ENCODE data around the gene STXBP4.

The STXBP4 gene

DNA sequence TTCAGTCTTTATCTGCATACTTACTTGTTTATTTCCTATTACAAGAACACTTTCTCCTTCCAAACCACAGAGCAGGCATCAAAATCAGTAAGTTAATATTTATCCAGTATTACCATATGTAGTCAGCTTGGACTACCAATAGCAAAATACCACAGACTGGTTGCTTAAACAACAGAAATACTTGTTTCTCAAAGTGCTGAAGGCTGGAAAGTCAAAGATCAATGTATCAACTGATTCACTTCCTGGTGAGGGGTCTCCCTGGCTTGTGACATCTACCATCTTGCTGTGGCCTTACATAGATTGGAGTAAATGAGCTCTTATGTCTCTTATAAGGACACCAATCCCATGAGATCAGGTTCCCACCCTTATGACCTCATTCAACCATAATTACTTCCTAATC is 2.6 kb downstream of the STXBP4 start:
- no peaks in the 10 kb centered on the region for H3K9me2 ChIP-seq (replicated peaks; ENCODE audit: insufficient read depth, low read length)
- no peak overlapping the region for H3K9ac ChIP-seq (ENCODE audit: low read length)
- no peak overlapping the region for H2AFZ ChIP-seq (ENCODE audit: low read length)
- no peak for DNase-seq
- H3K4me1 ChIP-seq (ENCODE audit: low read length), result peaks cover 16% of the 10 kb centered on the region
- no peak overlapping the region for H3K27ac ChIP-seq (ENCODE audit: low read length)
- H3K9me3 ChIP-seq (replicated peaks; ENCODE audit: insufficient read depth, low read length), result no peaks in the 10 kb centered on the region
- peaks cover 21% of the 10 kb centered on the region for H3K79me2 ChIP-seq (ENCODE audit: low read length)
- no peaks in the 10 kb centered on the region for H3K36me3 ChIP-seq (replicated peaks; ENCODE audit: insufficient read depth, low read length)
- no peak overlapping the region for H3K4me2 ChIP-seq (ENCODE audit: low read depth, low read length)
- no peaks in the 10 kb centered on the region for H3F3A ChIP-seq (ENCODE audit: insufficient read depth, low read length)
- H3K27me3 ChIP-seq (replicated peaks; ENCODE audit: insufficient read depth, low read length), result no peaks in the 10 kb centered on the region
- no peaks in the 10 kb centered on the region for H4K20me1 ChIP-seq (ENCODE audit: insufficient read depth, low read length)
- no peak for TF ChIP-seq EZH2phosphoT487 (IDR thresholded peaks at IDR 0.05; ENCODE audit: low read length)
- TF ChIP-seq CTCF (IDR thresholded peaks at IDR 0.05; ENCODE audit: low read length), result no peak
- TF ChIP-seq EZH2 (optimal IDR thresholded peaks at IDR 0.05; ENCODE audit: low read depth, low read length), result no peak
- H3K4me3 ChIP-seq (ENCODE audit: low read length), result no peak overlapping the region

DNA sequence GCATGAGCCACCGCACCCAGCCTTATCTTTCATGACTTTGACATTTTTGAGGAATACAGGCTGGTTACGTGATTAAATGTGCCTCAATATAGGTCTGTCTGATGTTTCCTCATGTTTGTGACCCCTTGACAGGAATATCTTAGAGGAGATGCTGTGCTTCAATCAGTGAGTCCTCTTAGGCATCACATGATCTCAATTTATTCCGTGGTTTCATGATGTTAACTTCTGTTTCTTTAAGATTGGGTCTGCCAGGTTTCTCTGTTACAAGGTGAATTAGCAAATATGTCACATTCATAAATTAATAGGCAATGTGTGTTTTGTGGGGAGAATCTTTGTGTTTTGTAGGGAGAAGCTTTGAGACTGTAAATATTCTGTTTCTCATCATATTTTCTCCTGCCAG is 3.3 kb downstream of the STXBP4 start:
- H4K20me1 ChIP-seq (ENCODE audit: insufficient read depth, low read length), result no peaks in the 10 kb centered on the region
- H3K79me2 ChIP-seq (ENCODE audit: low read length), result peaks cover 13% of the 10 kb centered on the region
- no peaks in the 10 kb centered on the region for H3K9me3 ChIP-seq (replicated peaks; ENCODE audit: insufficient read depth, low read length)
- TF ChIP-seq EZH2 (optimal IDR thresholded peaks at IDR 0.05; ENCODE audit: low read depth, low read length) (no peak), CTCF (IDR thresholded peaks at IDR 0.05; ENCODE audit: low read length) (no peak), EZH2phosphoT487 (IDR thresholded peaks at IDR 0.05; ENCODE audit: low read length) (no peak)
- no peaks in the 10 kb centered on the region for H3K36me3 ChIP-seq (replicated peaks; ENCODE audit: insufficient read depth, low read length)
- no peak overlapping the region for H3K4me3 ChIP-seq (ENCODE audit: low read length)
- no peak overlapping the region for H3K9ac ChIP-seq (ENCODE audit: low read length)
- DNase-seq, result no peak
- H3K4me2 ChIP-seq (ENCODE audit: low read depth, low read length), result no peak overlapping the region
- no peaks in the 10 kb centered on the region for H3F3A ChIP-seq (ENCODE audit: insufficient read depth, low read length)
- no peaks in the 10 kb centered on the region for H3K27me3 ChIP-seq (replicated peaks; ENCODE audit: insufficient read depth, low read length)
- no peak overlapping the region for H2AFZ ChIP-seq (ENCODE audit: low read length)
- peaks cover 16% of the 10 kb centered on the region for H3K4me1 ChIP-seq (ENCODE audit: low read length)
- no peaks in the 10 kb centered on the region for H3K9me2 ChIP-seq (replicated peaks; ENCODE audit: insufficient read depth, low read length)
- no peak overlapping the region for H3K27ac ChIP-seq (ENCODE audit: low read length)

DNA sequence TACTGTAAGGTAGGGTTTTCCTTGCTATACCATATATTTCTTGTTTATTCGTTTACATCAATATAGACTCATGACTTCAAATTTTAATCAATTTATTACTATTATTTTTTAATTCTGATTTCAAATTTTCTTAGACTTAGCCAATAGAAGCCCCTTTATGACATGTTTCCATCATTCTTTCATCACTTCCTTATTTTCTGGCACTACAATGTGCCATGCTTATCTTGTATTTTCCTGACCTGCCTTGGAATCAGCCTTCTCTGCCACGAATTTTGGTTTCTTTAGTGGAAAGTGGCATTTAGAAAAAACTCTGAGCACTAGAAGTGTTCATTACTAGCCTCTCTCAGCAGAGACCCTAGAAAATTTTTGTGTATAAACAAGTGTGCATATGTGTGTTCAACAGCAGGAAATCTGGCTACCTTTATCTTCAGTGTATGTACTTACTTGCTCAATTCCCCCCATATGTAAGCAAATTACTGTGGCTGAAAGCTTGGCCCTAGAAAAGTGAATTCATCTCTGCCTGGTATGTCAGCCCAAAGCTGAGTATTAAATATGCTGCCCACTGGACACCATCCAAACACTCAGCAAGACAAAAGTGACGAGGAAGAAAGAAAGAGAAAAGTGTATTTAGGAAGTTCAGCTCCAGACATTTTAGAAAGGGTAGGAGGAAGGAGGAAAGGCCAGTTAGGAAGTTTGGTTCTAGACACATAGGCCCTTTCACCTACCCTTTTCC is 4.0 kb downstream of the STXBP4 start:
- H3K4me1 ChIP-seq (ENCODE audit: low read length), result peaks cover 13% of the 10 kb centered on the region
- no peak overlapping the region for H3K4me2 ChIP-seq (ENCODE audit: low read depth, low read length)
- no peak overlapping the region for H2AFZ ChIP-seq (ENCODE audit: low read length)
- H3K9me3 ChIP-seq (replicated peaks; ENCODE audit: insufficient read depth, low read length), result no peaks in the 10 kb centered on the region
- no peak overlapping the region for H3K4me3 ChIP-seq (ENCODE audit: low read length)
- no peak overlapping the region for H3K9ac ChIP-seq (ENCODE audit: low read length)
- TF ChIP-seq EZH2 (optimal IDR thresholded peaks at IDR 0.05; ENCODE audit: low read depth, low read length) (no peak), CTCF (IDR thresholded peaks at IDR 0.05; ENCODE audit: low read length) (no peak), EZH2phosphoT487 (IDR thresholded peaks at IDR 0.05; ENCODE audit: low read length) (no peak)
- H3K27ac ChIP-seq (ENCODE audit: low read length), result no peak overlapping the region
- no peaks in the 10 kb centered on the region for H4K20me1 ChIP-seq (ENCODE audit: insufficient read depth, low read length)
- H3K79me2 ChIP-seq (ENCODE audit: low read length), result peaks cover 8% of the 10 kb centered on the region
- H3K9me2 ChIP-seq (replicated peaks; ENCODE audit: insufficient read depth, low read length), result no peaks in the 10 kb centered on the region
- H3F3A ChIP-seq (ENCODE audit: insufficient read depth, low read length), result no peaks in the 10 kb centered on the region
- DNase-seq, result no peak
- H3K36me3 ChIP-seq (replicated peaks; ENCODE audit: insufficient read depth, low read length), result no peaks in the 10 kb centered on the region
- no peaks in the 10 kb centered on the region for H3K27me3 ChIP-seq (replicated peaks; ENCODE audit: insufficient read depth, low read length)

Measured in MM.1S (cell line).